Anterior cingulate cortex (tissue), 58 donors: ENCODE data around the gene PRKAB1.
A peak's percentile ranks its signal among the peaks of the same experiment; 100 is the strongest.
"Not testable (repeated sequence)": the region's sequence is repeated elsewhere in the genome, so short reads cannot be mapped to it uniquely, and the experiment has no call there.

Experiments used
- DNase-seq, 58 donors: peaks; one replicate each; lab custom pipeline; 2025; lab: John Stamatoyannopoulos, UW

The PRKAB1 gene

DNA sequence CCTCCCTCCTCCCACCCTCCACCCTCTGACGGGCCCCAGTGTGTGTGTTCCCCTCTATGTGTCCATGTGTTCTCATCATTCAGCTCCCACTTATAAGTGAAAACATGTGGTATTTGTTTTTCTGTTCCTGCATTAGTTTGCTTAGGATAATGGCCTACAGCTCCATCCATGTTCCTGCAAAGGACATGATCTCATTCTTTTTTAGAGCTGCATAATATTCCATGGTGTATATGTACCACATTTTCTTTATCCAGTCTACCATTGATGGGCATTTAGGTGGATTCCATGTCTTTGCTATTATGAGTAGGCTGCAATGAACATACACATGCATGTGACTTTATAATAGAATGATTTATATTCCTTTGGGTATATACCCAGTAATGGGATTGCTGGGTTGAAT is 38.5 kb downstream of the PRKAB1 start:
- DNase-seq, result not testable (repeated sequence)

DNA sequence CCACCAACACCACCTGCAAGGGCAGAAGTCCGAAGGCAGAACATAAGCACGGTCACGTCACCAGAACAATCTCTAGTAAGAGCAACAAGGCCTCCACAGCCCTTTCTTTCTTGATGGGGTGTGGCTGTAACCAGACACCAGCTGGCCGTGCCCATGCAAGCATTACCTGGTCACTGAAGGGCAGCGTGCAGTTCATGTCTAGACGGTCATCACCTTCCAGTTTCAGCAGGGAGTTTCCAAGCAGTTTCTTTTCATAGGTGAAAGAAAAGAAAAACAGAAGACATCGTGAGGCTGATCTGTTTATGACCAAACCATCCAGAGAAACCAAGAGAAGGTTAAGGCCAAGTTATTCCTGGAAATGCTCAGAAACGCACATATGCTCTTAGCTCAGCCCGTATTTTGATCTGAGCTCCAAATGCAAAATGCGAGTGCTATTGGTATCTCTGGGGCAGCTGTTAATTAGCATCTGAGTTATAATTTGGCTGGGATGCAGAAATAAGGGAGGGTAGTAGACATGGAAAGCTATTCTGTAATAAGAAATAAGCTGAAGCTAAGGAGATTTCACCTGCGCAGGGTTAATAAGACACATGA is 42.5 kb downstream of the PRKAB1 start:
- peak in 1 of 58 donors; percentile 16 for DNase-seq

DNA sequence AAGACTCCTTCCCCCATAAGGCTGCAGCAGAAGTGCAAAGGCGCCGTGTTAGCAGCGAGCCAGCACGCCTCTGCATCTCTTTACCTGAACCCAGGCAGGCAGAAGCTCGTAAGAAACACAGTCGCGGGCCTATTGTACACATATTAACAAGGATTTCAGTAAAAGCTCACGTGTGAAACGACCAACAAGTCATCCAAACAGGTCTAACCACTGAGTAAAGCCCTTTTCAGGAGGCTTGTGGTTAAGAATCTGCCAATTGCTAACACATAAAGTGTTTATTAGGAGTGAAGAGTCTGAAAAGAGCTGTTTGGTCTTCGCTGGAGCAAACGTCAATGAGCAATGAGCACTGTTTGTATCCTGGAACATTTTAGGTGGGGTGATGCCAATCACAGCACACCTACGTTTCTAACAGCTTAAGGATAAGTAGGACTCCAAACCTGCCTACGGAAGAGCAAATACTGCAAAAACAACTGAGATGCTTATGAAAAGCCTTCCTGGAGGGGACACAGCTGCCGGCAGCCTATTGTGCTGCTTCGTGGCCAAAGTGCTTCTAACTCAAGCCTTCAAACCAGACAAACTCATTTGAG is 43.1 kb downstream of the PRKAB1 start:
- DNase-seq, result peak in 9 of 58 donors; percentile 8 to 61 (median 29)

DNA sequence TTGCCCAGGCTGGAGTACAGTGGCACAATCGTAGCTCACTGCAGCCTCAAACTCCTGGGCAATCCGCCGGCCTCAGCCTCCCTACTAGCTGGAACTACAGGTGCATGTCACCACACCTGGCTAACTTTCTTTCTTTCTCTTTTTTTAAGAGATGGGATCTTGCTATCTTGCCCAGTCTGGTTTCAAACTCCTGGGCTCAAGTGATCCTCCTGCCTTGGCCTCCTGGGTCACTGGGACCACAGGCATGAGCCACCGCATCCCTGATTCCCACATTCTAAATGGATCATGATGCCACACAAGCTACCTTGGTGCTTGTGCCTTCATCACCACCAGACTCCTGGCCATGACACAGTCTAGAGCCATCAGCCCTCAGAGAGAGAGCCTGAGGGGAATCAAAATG is 43.8 kb downstream of the PRKAB1 start:
- DNase-seq, result no peak

DNA sequence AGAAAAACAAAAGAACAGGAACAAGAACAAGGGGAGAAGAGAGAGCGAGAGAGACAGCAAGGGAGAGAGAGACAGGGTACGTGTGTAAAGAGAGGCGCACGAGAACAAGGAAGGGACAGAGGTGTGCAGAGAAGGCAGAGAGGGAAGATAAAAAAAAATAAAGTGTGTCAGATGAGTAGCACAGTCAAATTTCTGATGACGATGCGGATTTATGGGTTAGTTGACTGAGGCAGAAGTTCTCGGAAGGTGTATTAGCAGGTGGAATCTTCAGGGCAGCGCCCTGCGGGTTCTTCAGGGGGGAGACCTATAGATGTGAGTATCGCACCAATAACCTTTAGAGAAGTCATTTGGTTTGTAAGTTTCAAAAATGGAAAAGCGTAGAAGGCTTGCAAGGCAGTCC is 44.8 kb downstream of the PRKAB1 start:
- DNase-seq, result no peak

DNA sequence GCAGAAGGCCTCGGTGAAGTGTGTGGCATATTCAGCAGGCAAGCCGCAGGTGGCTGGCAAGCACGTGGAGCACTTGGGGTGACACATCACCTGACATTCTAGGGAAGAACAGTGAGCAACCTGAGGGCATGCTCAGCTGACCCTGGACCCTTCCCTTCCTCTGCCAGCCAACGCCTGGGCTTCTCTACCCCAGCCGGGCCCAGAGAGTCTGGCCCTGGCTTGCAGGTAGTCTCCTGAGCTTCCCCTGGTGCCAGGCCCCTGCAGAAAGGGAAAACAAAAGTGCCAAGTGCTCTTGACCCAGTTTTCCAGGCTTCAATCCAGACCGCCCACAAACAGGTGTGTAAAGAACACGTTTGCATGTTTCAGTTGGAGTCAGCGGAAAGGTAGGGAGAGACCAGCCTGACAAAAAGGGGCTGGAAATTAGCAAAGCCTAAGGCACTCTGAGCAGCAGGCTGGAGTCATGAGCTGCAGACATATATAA is 45.7 kb downstream of the PRKAB1 start:
- DNase-seq, result peak in 3 of 58 donors; percentile 11 to 45 (median 42)

DNA sequence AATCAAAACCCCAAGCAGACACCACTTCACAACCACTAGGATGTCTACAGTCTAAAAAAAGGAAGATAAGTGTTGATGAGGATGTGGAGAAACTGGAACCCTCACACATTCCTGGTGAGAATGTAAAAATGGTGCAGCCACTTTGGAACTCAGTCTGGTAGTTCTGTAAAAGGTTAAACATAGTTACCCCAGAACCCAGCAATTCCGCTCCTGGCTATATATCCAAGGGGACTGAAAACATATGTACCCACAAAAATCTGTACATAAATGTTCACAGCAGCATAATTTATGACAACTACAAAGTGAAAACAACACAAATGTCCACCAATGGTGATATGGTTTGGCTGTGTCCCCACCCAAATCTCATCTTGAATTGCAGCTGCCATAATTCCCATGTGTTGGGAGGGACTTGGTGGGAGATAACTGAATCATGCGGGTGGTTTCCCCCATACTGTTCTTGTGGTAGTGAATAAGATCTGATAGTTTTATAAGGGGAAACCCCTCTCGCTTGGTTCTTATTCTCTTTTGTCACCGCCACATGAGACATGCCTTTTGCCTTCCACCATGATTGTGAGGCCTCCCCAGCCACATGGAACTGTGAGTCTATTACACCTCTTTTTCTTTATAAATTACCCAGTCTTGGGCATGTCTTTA is 46.8 kb downstream of the PRKAB1 start:
- no peak for DNase-seq

DNA sequence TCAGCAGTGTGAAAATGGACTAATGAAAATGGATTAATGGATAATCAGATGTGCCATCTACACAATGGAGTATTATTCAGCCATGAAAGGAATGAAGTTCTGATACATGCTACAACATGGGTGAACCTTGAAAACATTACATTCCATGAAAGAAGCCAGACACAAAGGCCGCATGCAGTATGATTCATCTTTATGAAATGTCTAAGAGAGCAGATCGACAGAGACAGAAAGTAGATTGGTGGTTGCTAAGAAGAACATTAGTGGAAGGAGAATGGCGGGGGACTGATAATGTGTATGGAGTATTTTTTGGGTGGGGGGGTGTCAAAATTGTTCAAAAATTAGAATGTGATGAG is 47.3 kb downstream of the PRKAB1 start:
- DNase-seq, result no peak

DNA sequence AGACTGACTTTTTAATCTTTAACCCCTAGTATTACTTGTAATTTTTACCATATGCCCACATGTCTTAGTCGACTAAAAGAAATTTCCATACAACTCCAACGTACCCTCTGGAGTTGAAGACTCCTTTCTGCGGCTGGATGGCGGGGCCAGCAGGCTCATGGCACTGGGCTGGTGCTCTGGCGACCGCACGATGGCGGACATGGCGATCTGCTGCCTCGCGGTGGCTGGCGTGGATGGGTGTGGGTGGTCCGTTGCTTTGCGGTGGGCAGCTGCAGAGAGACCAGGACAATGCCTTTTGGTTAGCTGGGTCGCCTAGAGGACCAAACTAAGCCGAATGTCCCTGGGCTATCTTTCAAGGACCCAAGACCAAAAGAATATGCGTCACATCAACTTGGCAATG is 50.2 kb downstream of the PRKAB1 start:
- no peak for DNase-seq

DNA sequence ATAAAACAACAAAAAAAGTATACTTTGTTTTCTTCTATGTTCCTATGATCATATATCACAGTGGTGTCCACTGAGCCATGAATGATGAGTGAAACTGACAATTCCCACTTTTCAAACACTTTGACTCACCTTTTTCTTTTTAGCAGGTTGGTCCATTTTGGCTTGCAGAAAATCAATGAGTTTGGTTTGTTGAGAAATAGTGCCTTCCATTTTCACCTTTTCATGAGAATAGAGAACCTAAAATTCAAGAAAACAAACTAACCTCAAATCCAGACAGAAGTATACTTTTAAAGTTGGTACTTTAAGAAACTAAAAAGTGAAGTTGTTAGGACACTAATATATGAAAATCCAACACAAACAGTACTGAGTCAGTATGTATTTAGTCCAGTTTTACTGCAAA is 52.4 kb downstream of the PRKAB1 start:
- no peak for DNase-seq

DNA sequence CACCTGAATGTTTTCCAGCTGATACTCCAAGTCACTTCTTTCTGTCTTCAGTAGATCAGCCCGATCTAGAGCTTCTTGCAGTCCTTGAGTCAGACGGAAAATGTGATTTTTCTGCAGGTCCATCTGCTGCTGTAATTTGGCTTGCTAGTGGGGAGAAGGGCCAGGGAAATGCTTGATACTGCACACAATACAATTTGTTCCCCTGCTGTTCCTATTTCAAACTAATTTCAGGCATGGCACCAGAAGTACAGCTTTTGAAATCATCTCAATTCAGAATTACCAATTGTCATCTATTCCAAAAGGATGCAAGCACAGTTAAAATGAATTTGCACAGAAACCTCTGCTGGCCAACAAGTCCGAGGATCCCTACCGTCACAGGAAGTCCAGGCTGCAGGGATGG is 53.4 kb downstream of the PRKAB1 start:
- peak in 11 of 58 donors; percentile 11 to 75 (median 31) for DNase-seq

DNA sequence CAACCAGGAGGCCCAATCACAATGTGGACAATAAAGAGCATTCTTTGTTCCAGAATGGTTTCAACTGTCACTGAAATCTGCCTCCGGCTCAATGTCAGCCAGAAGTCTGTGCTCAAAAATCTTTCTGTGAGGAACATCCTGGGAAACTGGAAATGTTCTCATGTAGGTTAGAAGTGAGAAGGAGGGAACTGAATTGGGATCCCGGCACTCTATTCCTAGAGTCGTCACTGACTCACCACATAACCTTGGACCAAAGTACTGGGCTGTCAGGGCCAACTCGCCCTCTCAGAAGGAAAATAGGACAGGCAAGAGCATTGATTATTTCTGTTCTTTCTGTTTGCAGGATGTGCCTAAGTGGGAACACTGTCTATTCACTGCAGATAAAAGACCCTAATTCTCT is 57.6 kb downstream of the PRKAB1 start:
- DNase-seq, result peak in 8 of 58 donors; percentile 7 to 59 (median 32)

DNA sequence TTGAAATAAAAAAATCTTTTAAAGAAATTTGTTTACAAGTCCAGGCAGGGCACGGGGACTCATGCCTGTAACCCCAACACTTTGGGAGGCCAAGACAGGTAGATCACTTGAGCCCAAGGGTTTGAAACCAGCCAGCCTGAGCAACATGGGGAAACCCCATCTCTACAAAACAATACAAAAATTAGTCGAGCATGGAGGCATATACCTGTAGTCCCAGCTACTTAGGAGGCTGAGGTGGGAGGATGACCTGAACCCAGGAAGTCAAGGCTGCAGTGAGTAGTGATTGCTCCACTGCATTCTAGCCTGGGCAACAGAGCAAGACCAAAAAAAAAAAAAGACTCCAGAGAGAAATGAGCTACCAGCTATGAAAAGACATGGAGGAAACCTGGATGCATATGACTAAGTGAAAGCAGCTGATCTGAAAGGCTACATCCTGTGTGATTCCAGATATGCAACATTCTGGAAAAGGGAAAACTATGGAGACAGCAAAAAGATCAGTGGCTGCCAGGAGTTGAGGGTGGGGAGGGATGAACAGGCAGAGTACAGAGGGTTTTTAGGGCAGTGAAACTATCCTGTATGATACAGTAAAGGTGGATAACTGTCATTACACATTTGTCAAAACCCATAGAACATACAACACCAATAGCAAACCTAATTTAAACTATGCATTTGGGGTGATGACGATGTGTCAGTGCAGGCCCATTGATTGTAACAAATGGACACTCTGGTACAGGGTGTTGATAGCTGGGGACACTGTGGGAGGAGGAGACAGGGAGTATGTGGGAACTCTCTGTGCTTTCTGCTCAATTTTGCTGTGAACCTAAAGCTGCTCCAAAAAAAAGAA is 59.9 kb downstream of the PRKAB1 start:
- peak in 9 of 58 donors; percentile 12 to 76 (median 34) for DNase-seq

DNA sequence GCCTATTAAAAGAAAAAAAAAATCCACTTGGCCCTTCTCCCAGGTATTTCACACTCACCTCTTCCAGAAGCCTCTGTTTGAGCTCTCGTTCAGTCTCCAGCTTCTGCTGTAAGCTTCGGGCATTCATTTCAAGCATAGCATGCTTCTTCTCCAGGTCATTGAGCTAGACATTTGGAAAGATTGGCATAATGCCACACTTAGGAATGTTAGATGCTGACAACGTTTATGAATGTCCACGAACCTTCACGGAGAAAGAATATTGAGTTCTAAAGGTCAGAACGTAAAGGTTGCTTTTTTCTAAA is 60.5 kb downstream of the PRKAB1 start:
- peak in 1 of 58 donors; percentile 76 for DNase-seq

DNA sequence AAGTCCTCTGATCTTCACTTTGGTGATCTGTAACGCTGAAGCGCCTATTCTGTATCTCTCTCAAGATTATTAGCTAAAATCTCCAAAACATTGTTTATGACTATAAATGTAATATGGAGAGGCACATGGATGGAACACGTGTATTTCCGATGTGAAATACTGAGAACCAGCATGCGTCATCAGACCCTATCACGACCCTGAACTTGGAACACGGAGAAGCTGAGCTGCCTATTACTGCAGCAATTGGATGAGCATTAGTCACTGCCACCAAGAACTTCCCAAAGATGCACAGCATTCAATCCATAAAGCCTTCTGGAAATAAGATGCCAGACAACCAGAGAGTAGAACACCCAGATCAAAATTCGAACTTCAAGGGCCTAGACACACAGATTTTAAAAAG is 61.9 kb downstream of the PRKAB1 start:
- no peak for DNase-seq

DNA sequence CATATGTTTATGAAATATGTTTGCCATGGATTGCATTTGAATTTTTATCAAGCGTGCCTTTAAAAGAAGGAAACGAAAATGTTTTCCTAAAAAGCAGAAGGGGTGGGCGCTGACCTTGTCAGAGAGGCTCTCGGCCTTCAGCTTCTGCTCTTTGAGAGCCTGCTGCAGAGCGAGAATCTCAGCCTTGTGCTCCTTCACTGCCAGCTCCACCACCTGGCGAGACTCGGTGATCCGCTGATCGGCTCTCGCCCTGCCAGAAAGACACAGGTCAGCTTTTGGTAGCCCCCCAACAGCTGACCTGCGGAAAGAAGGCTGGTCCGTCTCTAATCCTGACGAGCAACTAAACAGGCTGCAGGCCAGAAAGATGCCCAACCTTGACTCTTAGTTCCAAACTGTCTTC is 62.4 kb downstream of the PRKAB1 start:
- peak in 2 of 58 donors; percentile 4 to 14 for DNase-seq
